Fibroblast of pulmonary artery (primary cell): ENCODE data around the gene SVBP.

ENCODE experiments used
- DNase-seq: peaks from one replicate; pipeline ENCODE4 v3.0.0-alpha.2; 2010; ENCODE audit warnings: low read depth
- H3K4me3 ChIP-seq: replicated peaks from 2 replicates; pipeline ENCODE4 v1.5.1; 2011; ENCODE audit warnings: low read depth, mild to moderate bottlenecking, control low read depth, low read length, moderate library complexity
- CTCF ChIP-seq: IDR thresholded peaks from 2 replicates; pipeline ENCODE4 v1.5.1; 2011; ENCODE audit warnings: mild to moderate bottlenecking, control low read depth, low read length, inconsistent platforms; ENCODE audit errors: missing control alignments

The SVBP gene

GRCh38 chr1:42841010-42841409 is 23.8 kb upstream of the SVBP start:
- no peak for DNase-seq
- TF ChIP-seq CTCF = no peak
- no peak overlapping the region for H3K4me3 ChIP-seq

- H3K4me3 ChIP-seq = no peak overlapping the region
- TF ChIP-seq CTCF = no peak
- no peak for DNase-seq
Observed at GRCh38 chr1:42838482-42839190, 21.4 kb upstream of the SVBP start.

- no peak for TF ChIP-seq CTCF
- DNase-seq = no peak
- no peak overlapping the region for H3K4me3 ChIP-seq
Observed at GRCh38 chr1:42837709-42838108, 20.5 kb upstream of the SVBP start.

- H3K4me3 ChIP-seq = no peak overlapping the region
- TF ChIP-seq CTCF = no peak
- no peak for DNase-seq
Observed at GRCh38 chr1:42835422-42835821, 18.2 kb upstream of the SVBP start.

GRCh38 chr1:42834803-42835202 is 17.6 kb upstream of the SVBP start:
- H3K4me3 ChIP-seq = no peak overlapping the region
- DNase-seq = no peak
- TF ChIP-seq CTCF = no peak

GRCh38 chr1:42833981-42834380 is 16.8 kb upstream of the SVBP start:
- no peak for TF ChIP-seq CTCF
- H3K4me3 ChIP-seq = no peak overlapping the region
- no peak for DNase-seq

GRCh38 chr1:42832641-42833240 is 15.5 kb upstream of the SVBP start:
- no peak overlapping the region for H3K4me3 ChIP-seq
- TF ChIP-seq CTCF = no peak
- no peak for DNase-seq
